GM23338 (cell line): ENCODE measurements around the gene CAPN7. TPM values are rescaled to one million over a fixed set of nuclear protein-coding genes. Genes with fewer than 3 reads are reported as not detected.

Experiments used
- ATAC-seq: fragments of 200-7000 bp; cut with Tn5 transposase; 3 replicates; pipeline ENCODE4 v1.9.1; 2020
- DNase-seq: peaks from one replicate; pipeline ENCODE4 v3.0.0-alpha.2; 2015; ENCODE audit warnings: low spot score
- H2AFZ ChIP-seq: fragments of 200-600 bp; sonication (generic); 2 replicates; pipeline ENCODE4 v1.8.0; 2016; ENCODE audit warnings: antibody characterized with exemption, mild to moderate bottlenecking, moderate library complexity
- H3F3A ChIP-seq: fragments of 200-600 bp; sonication (generic); replicated peaks from 2 replicates; pipeline ENCODE4 v1.8.0; 2017; ENCODE audit warnings: antibody characterized with exemption, mixed run types, low read depth
- H3K27ac ChIP-seq: fragments of 200-600 bp; sonication (generic); 2 replicates; pipeline ENCODE4 v1.6.1; 2016; ENCODE audit warnings: low read depth
- H3K27me3 ChIP-seq: fragments of 200-600 bp; sonication (generic); 2 replicates; pipeline ENCODE4 v1.8.0; 2016; ENCODE audit warnings: mild to moderate bottlenecking, mixed run types, moderate library complexity; ENCODE audit not compliant: insufficient read depth
- H3K36me3 ChIP-seq: fragments of 200-600 bp; sonication (generic); 2 replicates; pipeline ENCODE4 v1.8.0; 2016; ENCODE audit warnings: mild to moderate bottlenecking; ENCODE audit not compliant: insufficient read depth
- H3K4me1 ChIP-seq: fragments of 200-600 bp; sonication (generic); 2 replicates; pipeline ENCODE4 v1.8.0; 2016; ENCODE audit warnings: mild to moderate bottlenecking, moderate library complexity; ENCODE audit not compliant: insufficient read depth
- H3K4me2 ChIP-seq: fragments of 200-600 bp; sonication (generic); 2 replicates; pipeline ENCODE4 v1.7.1; 2017; ENCODE audit warnings: mixed run types
- H3K4me3 ChIP-seq: fragments of 200-600 bp; sonication (generic); 2 replicates; pipeline ENCODE4 v1.6.1; 2016; ENCODE audit warnings: mixed run types
- H3K79me2 ChIP-seq: fragments of 200-600 bp; sonication (generic); replicated peaks from 2 replicates; pipeline ENCODE4 v1.8.0; 2017; ENCODE audit warnings: mild to moderate bottlenecking; ENCODE audit not compliant: insufficient read depth
- H3K9me2 ChIP-seq: fragments of 200-600 bp; sonication (generic); 2 replicates; pipeline ENCODE4 v1.8.0; 2017; ENCODE audit not compliant: insufficient read depth
- H4K20me1 ChIP-seq: fragments of 200-600 bp; sonication (generic); replicated peaks from 2 replicates; pipeline ENCODE4 v1.8.0; 2017; ENCODE audit warnings: mild to moderate bottlenecking; ENCODE audit not compliant: insufficient read depth
- H3K27ac Mint-ChIP-seq: 2 replicates; pipeline ENCODE4 v1.8.0; 2020; ENCODE audit warnings: inconsistent platforms, mild to moderate bottlenecking, moderate library complexity, mixed read lengths
- H3K27me3 Mint-ChIP-seq: 3 replicates; pipeline ENCODE4 v1.8.0; 2022; ENCODE audit warnings: low read depth, mild to moderate bottlenecking, moderate library complexity, mixed read lengths, inconsistent platforms; ENCODE audit not compliant: insufficient read depth, poor library complexity
- H3K36me3 Mint-ChIP-seq: 3 replicates; pipeline ENCODE4 v1.8.0; 2021; ENCODE audit warnings: low read depth, mild to moderate bottlenecking, inconsistent platforms, moderate library complexity, mixed read lengths
- H3K4me1 Mint-ChIP-seq: 3 replicates; pipeline ENCODE4 v1.8.0; 2020; ENCODE audit warnings: mild to moderate bottlenecking, inconsistent platforms, mixed read lengths
- H3K4me3 Mint-ChIP-seq: 3 replicates; pipeline ENCODE4 v1.8.0; 2021; ENCODE audit warnings: moderate library complexity, mild to moderate bottlenecking, inconsistent platforms, mixed read lengths
- H3K9me3 Mint-ChIP-seq: 3 replicates; pipeline ENCODE4 v1.8.0; 2020; ENCODE audit warnings: moderate library complexity, mild to moderate bottlenecking, inconsistent platforms, mixed read lengths
- CREB1 ChIP-seq: fragments of 250-450 bp; sonication (Bioruptor Pico); IDR thresholded peaks from 2 replicates; pipeline ENCODE4 v1.5.0; 2020; ENCODE audit warnings: low read depth, mild to moderate bottlenecking, moderate library complexity
- EZH2 ChIP-seq: fragments of 200-600 bp; sonication (generic); IDR thresholded peaks from one replicate; pipeline ENCODE4 v1.8.0; 2017; ENCODE audit warnings: antibody characterized with exemption, mild to moderate bottlenecking, low read depth; ENCODE audit not compliant: unreplicated experiment
- EZH2phosphoT487 ChIP-seq: fragments of 200-600 bp; sonication (generic); IDR thresholded peaks from one replicate; pipeline ENCODE4 v1.8.1; 2018; ENCODE audit warnings: antibody characterized with exemption; ENCODE audit not compliant: unreplicated experiment
- JUNB ChIP-seq: IDR thresholded peaks from one replicate; pipeline ENCODE4 v1.6.1; 2016; ENCODE audit warnings: antibody characterized with exemption; ENCODE audit not compliant: unreplicated experiment
- NANOG ChIP-seq: IDR thresholded peaks from 2 replicates; pipeline ENCODE4 v1.6.1; 2016; ENCODE audit warnings: antibody characterized with exemption, borderline replicate concordance
- POLR2AphosphoS5 ChIP-seq: IDR thresholded peaks from 2 replicates; pipeline ENCODE4 v1.6.1; 2016; ENCODE audit warnings: antibody characterized with exemption, low read depth
- STAT1 ChIP-seq: IDR thresholded peaks from one replicate; pipeline ENCODE4 v1.6.1; 2016; ENCODE audit warnings: antibody characterized with exemption; ENCODE audit not compliant: unreplicated experiment
- ZNF114 ChIP-seq: fragments of 250-450 bp; sonication (Bioruptor Pico); IDR thresholded peaks from 2 replicates; pipeline ENCODE4 v1.5.0; 2020; ENCODE audit warnings: mild to moderate bottlenecking, moderate library complexity
- ZNF331 ChIP-seq: fragments of 250-450 bp; sonication (Bioruptor Pico); IDR thresholded peaks from 2 replicates; pipeline ENCODE4 v1.5.0; 2020; ENCODE audit warnings: low read depth, mild to moderate bottlenecking, moderate library complexity
- polyA plus RNA-seq: library from polyadenylated mRNA; unstranded; fragments of >200 nt; fragmentation: Nextera tagmentation; extraction: Ambion mirVana; gene quantifications from 2 replicates; pipeline ENCODE4 v1.2.1, GENCODE V29; 2016
- total RNA-seq: library from RNA; depleted of rRNA; stranded (reverse); fragments of >200 nt; shearing (Covaris generic); gene quantifications from 2 replicates; pipeline ENCODE4 v1.2.3, GENCODE V29; 2014
- TF ChIP-seq, protein P1 (sequence below): IDR thresholded peaks from one replicate; pipeline ENCODE4 v1.6.1; 2018; ENCODE audit warnings: antibody characterized with exemption; ENCODE audit not compliant: unreplicated experiment
- TF ChIP-seq, protein P2 (sequence below), 2 experiments: fragments of 200-600 bp in 1 of 2; sonication (generic) in 1 of 2; conservative IDR thresholded peaks; 2 replicates each; pipeline versions ENCODE4 v1.5.1 to v1.6.1; 2016 to 2017; ENCODE audit warnings: antibody characterized with exemption in 2 of 2, low read depth in 2 of 2, mild to moderate bottlenecking in 2 of 2, moderate library complexity in 1 of 2
- TF ChIP-seq, protein P3 (sequence below): fragments of 250-450 bp; sonication (Bioruptor Pico); IDR thresholded peaks from 2 replicates; pipeline ENCODE4 v1.5.0; 2020; ENCODE audit warnings: mild to moderate bottlenecking, moderate library complexity
- TF ChIP-seq, protein P4 (sequence below): IDR thresholded peaks from 2 replicates; pipeline ENCODE4 v1.6.1; 2016; ENCODE audit warnings: antibody characterized with exemption

The CAPN7 gene
- total and polyA plus RNA-seq, 2 experiments from 2014 or later = 9.9 to 18.1 TPM

DNA sequence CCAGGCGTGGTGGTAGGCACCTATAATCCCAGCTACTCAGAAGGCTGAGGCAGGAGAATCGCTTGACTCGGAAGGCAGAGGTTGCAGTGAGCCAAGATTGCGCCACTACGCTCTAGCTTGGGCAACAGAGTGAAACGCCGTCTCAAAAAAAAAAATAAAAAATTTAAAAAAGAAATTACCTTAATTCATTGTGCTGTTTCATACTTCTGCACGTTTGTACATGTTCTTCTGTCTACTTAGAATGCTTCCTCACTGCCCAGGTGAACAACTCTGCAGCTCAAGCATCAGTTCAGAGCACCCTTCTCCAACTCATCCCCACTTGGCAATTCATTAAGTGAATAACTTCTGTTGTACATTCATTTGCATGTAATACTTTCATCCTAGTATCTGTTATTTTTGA is 14.0 kb downstream of the CAPN7 start:
- Mint-ChIP-seq H3K27me3 (no peaks in the 10 kb centered on the region), H3K4me1 (peaks cover 7% of the 10 kb centered on the region; the same call in 2 of the 3 replicates), H3K4me3 (no peak overlapping the region), H3K9me3 (no peaks in the 10 kb centered on the region), H3K36me3 (peaks cover 31% of the 10 kb centered on the region), H3K27ac (no peak overlapping the region)
- Histone ChIP-seq H3K9me2 (no peaks in the 10 kb centered on the region), H3K36me3 (peaks cover 29% of the 10 kb centered on the region), H3K4me1 (no peaks in the 10 kb centered on the region), H3K27ac (no peak overlapping the region), H3K27me3 (no peaks in the 10 kb centered on the region), H2AFZ (no peak overlapping the region), H3K4me3 (no peak overlapping the region), H4K20me1 (no peaks in the 10 kb centered on the region; the same call in 1 of the 2 replicates), H3K4me2 (no peak overlapping the region), H3F3A (no peaks in the 10 kb centered on the region), H3K79me2 (no peaks in the 10 kb centered on the region)
- DNase-seq (no peak), ATAC-seq (no peak)
- TF ChIP-seq, protein P1, sequence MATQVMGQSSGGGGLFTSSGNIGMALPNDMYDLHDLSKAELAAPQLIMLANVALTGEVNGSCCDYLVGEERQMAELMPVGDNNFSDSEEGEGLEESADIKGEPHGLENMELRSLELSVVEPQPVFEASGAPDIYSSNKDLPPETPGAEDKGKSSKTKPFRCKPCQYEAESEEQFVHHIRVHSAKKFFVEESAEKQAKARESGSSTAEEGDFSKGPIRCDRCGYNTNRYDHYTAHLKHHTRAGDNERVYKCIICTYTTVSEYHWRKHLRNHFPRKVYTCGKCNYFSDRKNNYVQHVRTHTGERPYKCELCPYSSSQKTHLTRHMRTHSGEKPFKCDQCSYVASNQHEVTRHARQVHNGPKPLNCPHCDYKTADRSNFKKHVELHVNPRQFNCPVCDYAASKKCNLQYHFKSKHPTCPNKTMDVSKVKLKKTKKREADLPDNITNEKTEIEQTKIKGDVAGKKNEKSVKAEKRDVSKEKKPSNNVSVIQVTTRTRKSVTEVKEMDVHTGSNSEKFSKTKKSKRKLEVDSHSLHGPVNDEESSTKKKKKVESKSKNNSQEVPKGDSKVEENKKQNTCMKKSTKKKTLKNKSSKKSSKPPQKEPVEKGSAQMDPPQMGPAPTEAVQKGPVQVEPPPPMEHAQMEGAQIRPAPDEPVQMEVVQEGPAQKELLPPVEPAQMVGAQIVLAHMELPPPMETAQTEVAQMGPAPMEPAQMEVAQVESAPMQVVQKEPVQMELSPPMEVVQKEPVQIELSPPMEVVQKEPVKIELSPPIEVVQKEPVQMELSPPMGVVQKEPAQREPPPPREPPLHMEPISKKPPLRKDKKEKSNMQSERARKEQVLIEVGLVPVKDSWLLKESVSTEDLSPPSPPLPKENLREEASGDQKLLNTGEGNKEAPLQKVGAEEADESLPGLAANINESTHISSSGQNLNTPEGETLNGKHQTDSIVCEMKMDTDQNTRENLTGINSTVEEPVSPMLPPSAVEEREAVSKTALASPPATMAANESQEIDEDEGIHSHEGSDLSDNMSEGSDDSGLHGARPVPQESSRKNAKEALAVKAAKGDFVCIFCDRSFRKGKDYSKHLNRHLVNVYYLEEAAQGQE = no peak
- TF ChIP-seq, protein P2, sequence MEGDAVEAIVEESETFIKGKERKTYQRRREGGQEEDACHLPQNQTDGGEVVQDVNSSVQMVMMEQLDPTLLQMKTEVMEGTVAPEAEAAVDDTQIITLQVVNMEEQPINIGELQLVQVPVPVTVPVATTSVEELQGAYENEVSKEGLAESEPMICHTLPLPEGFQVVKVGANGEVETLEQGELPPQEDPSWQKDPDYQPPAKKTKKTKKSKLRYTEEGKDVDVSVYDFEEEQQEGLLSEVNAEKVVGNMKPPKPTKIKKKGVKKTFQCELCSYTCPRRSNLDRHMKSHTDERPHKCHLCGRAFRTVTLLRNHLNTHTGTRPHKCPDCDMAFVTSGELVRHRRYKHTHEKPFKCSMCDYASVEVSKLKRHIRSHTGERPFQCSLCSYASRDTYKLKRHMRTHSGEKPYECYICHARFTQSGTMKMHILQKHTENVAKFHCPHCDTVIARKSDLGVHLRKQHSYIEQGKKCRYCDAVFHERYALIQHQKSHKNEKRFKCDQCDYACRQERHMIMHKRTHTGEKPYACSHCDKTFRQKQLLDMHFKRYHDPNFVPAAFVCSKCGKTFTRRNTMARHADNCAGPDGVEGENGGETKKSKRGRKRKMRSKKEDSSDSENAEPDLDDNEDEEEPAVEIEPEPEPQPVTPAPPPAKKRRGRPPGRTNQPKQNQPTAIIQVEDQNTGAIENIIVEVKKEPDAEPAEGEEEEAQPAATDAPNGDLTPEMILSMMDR (conservative IDR thresholded peaks at IDR 0.05; ENCODE audit: low read depth in 2 of 2) = no peak
- TF ChIP-seq STAT1 (no peak), ZNF331 (CRISPR knock-in tag) (no peak), CREB1 (CRISPR knock-in tag) (no peak), ZNF114 (CRISPR knock-in tag) (no peak), EZH2 (no peak), POLR2AphosphoS5 (no peak), JUNB (no peak), NANOG (no peak), EZH2phosphoT487 (no peak)
- TF ChIP-seq, protein P3, sequence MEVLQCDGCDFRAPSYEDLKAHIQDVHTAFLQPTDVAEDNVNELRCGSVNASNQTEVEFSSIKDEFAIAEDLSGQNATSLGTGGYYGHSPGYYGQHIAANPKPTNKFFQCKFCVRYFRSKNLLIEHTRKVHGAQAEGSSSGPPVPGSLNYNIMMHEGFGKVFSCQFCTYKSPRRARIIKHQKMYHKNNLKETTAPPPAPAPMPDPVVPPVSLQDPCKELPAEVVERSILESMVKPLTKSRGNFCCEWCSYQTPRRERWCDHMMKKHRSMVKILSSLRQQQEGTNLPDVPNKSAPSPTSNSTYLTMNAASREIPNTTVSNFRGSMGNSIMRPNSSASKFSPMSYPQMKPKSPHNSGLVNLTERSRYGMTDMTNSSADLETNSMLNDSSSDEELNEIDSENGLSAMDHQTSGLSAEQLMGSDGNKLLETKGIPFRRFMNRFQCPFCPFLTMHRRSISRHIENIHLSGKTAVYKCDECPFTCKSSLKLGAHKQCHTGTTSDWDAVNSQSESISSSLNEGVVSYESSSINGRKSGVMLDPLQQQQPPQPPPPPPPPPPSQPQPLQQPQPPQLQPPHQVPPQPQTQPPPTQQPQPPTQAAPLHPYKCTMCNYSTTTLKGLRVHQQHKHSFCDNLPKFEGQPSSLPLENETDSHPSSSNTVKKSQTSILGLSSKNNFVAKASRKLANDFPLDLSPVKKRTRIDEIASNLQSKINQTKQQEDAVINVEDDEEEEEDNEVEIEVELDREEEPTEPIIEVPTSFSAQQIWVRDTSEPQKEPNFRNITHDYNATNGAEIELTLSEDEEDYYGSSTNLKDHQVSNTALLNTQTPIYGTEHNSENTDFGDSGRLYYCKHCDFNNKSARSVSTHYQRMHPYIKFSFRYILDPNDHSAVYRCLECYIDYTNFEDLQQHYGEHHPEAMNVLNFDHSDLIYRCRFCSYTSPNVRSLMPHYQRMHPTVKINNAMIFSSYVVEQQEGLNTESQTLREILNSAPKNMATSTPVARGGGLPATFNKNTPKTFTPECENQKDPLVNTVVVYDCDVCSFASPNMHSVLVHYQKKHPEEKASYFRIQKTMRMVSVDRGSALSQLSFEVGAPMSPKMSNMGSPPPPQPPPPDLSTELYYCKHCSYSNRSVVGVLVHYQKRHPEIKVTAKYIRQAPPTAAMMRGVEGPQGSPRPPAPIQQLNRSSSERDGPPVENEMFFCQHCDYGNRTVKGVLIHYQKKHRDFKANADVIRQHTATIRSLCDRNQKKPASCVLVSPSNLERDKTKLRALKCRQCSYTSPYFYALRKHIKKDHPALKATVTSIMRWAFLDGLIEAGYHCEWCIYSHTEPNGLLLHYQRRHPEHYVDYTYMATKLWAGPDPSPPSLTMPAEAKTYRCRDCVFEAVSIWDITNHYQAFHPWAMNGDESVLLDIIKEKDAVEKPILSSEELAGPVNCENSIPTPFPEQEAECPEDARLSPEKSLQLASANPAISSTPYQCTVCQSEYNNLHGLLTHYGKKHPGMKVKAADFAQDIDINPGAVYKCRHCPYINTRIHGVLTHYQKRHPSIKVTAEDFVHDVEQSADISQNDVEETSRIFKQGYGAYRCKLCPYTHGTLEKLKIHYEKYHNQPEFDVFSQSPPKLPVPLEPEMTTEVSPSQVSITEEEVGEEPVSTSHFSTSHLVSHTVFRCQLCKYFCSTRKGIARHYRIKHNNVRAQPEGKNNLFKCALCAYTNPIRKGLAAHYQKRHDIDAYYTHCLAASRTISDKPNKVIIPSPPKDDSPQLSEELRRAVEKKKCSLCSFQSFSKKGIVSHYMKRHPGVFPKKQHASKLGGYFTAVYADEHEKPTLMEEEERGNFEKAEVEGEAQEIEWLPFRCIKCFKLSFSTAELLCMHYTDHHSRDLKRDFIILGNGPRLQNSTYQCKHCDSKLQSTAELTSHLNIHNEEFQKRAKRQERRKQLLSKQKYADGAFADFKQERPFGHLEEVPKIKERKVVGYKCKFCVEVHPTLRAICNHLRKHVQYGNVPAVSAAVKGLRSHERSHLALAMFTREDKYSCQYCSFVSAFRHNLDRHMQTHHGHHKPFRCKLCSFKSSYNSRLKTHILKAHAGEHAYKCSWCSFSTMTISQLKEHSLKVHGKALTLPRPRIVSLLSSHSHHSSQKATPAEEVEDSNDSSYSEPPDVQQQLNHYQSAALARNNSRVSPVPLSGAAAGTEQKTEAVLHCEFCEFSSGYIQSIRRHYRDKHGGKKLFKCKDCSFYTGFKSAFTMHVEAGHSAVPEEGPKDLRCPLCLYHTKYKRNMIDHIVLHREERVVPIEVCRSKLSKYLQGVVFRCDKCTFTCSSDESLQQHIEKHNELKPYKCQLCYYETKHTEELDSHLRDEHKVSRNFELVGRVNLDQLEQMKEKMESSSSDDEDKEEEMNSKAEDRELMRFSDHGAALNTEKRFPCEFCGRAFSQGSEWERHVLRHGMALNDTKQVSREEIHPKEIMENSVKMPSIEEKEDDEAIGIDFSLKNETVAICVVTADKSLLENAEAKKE = no peak
- TF ChIP-seq, protein P4, sequence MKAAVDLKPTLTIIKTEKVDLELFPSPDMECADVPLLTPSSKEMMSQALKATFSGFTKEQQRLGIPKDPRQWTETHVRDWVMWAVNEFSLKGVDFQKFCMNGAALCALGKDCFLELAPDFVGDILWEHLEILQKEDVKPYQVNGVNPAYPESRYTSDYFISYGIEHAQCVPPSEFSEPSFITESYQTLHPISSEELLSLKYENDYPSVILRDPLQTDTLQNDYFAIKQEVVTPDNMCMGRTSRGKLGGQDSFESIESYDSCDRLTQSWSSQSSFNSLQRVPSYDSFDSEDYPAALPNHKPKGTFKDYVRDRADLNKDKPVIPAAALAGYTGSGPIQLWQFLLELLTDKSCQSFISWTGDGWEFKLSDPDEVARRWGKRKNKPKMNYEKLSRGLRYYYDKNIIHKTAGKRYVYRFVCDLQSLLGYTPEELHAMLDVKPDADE = no peak
